IPS-20b (cell line): ENCODE measurements around the gene YTHDF1.
"Not testable (repeated sequence)": the region's sequence is repeated elsewhere in the genome, so short reads cannot be mapped to it uniquely, and the experiment has no call there.

Experiments
- H3K27ac ChIP-seq: one replicate; pipeline ENCODE4 v1.5.1; 2013; ENCODE audit warnings: low read length
- H3K27me3 ChIP-seq: 2 replicates; pipeline ENCODE4 v1.6.1; 2013; ENCODE audit warnings: mild to moderate bottlenecking, low read length, inconsistent platforms; ENCODE audit not compliant: insufficient read depth
- H3K36me3 ChIP-seq: 2 replicates; pipeline ENCODE4 v1.6.1; 2013; ENCODE audit warnings: low read depth, mild to moderate bottlenecking, inconsistent platforms, low read length, moderate library complexity; ENCODE audit not compliant: insufficient read depth
- H3K4me1 ChIP-seq: 2 replicates; pipeline ENCODE4 v1.6.1; 2013; ENCODE audit warnings: mild to moderate bottlenecking, control low read depth, inconsistent platforms, low read length, moderate library complexity; ENCODE audit not compliant: insufficient read depth
- H3K4me3 ChIP-seq: 2 replicates; pipeline ENCODE4 v1.5.1; 2013; ENCODE audit warnings: mild to moderate bottlenecking, low read length, inconsistent platforms
- H3K9ac ChIP-seq: 2 replicates; pipeline ENCODE4 v1.6.1; 2013; ENCODE audit warnings: low read depth, mild to moderate bottlenecking, inconsistent platforms, low read length, moderate library complexity
- H3K9me3 ChIP-seq: 2 replicates; pipeline ENCODE4 v1.6.1; 2013; ENCODE audit warnings: mild to moderate bottlenecking, low read depth, low read length, inconsistent platforms; ENCODE audit not compliant: insufficient read depth

YTHDF1 gene

DNA sequence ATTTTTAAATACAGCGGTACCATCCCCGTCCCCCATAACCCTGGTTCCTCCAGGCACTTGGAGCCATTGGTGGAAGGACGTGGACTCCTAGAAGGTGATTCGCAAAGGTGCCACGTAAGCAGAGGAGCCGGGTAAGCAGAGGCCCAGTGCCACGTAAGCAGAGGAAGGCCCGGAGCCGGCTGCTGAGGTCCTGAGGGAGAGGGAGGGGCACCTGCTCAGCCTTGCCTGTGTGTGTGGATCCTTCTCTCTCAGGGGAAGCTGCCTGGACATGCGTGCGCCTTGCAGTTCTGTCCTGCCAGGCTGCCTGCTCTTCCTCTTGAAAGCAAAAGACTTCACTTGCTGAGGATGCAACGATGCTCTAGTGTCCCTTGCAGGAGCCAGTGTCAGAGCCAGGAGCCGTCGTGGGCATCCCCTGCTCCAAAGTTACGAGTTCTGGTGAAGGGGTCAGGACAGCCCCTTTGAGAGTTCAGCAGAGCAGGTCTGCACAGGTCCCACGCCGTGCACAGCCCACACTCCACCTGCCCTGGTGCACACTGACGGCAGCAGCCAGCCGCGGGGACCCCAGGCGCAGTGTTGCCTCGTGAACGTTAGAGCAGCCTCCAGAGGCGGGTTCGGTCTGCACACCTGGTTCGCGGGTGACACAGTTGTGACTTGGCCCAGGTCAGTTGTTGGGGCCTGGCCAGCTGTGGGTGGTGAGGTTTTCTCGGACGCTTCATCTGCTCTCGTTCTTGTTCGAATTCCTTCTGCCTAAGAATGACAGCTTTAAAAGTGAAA, 40.2 kb upstream of the YTHDF1 start:
- Histone ChIP-seq H3K27me3 (peaks cover 45% of the 10 kb centered on the region), H3K9me3 (no peaks in the 10 kb centered on the region), H3K4me1 (peaks cover 9% of the 10 kb centered on the region; the same call in 1 of the 2 replicates), H3K9ac (no peak overlapping the region), H3K4me3 (no peak overlapping the region), H3K36me3 (no peaks in the 10 kb centered on the region), H3K27ac (no peak overlapping the region)

DNA sequence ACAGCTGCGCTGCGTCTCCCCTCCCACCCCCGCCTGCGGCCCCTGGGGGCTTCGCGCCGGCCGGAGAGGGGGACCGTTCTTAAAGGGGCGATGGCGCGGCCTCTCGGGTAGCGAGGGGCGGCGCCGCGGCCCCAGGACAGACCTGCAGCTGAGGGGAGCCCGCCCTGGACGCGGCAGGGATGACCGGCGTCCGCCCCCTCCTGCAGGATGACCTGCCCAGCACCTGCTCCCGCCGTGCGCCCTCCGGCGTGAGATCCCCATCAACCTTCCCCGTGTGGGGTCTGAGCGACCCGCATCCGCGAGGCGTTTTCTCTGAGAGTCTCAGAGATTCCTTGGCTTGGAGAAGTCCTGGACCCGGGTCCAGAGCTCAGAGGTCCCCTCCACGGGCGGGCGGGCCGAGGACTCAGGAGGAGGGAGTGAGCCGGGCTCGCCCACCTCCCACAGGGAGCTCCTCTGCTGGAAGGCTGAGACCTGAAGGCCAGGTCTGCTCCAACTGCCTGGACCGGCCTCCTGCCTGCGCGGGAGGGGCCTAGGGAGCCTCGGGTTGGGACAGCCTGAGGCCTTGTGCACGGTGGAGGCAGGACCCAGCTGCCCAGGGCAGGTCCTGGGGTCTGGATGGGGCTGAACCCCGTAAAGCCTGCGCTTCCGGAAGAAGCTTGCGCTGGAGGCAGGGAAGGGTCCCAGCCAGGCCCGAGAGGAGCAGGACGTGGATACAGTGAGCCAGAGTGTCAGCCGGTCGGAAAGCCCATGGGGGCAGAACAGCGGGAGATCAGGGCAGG, 38.9 kb upstream of the YTHDF1 start:
- H3K9ac ChIP-seq, result no peak overlapping the region; the same call in 1 of the 2 replicates
- peaks cover 45% of the 10 kb centered on the region for H3K27me3 ChIP-seq
- peak overlapping the region; percentile 66 for H3K4me3 ChIP-seq

DNA sequence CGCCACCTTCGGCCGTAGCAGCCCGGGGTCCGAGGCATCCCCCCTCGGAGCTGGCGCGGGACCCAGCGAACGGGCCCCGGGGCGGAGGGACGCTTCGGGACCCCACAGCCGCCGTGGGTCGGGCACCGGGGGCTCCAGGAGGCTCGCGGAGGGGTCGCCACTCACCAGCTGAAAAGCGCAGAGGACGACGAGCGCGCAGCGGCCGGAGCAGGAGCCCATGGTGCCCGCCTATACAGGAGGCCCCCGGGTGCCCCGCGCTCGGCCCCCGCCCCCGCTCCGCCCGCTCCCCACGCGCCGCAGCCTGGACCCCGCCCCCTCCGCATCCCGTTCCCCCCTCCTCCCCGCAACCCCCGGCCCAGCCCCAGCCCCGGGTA, 38.3 kb upstream of the YTHDF1 start, which contains the start of gene NKAIN4:
TSS of gene NKAIN4 (minus strand) at position 232 of the 374 bp plus-strand sequence. CDS start at position 219, 13 bp downstream.
- H3K27me3 ChIP-seq, result peaks cover 45% of the 10 kb centered on the region
- no peaks in the 10 kb centered on the region for H3K36me3 ChIP-seq
- H3K9ac ChIP-seq, result peak within 1 kb of the TSS; percentile 27; the same call in 1 of the 2 replicates
- H3K4me3 ChIP-seq, result peak within 1 kb of the TSS; percentile 66
- H3K9me3 ChIP-seq, result no peaks in the 10 kb centered on the region
- H3K4me1 ChIP-seq, result peaks cover 9% of the 10 kb centered on the region; the same call in 1 of the 2 replicates
- H3K27ac ChIP-seq, result no peak within 1 kb of the TSS

More for the DNA sequence above, 38.9 kb upstream of the YTHDF1 start:
- H3K27ac ChIP-seq, result no peak overlapping the region
- H3K36me3 ChIP-seq, result no peaks in the 10 kb centered on the region
- no peaks in the 10 kb centered on the region for H3K9me3 ChIP-seq
- H3K4me1 ChIP-seq, result peaks cover 9% of the 10 kb centered on the region; the same call in 1 of the 2 replicates

DNA sequence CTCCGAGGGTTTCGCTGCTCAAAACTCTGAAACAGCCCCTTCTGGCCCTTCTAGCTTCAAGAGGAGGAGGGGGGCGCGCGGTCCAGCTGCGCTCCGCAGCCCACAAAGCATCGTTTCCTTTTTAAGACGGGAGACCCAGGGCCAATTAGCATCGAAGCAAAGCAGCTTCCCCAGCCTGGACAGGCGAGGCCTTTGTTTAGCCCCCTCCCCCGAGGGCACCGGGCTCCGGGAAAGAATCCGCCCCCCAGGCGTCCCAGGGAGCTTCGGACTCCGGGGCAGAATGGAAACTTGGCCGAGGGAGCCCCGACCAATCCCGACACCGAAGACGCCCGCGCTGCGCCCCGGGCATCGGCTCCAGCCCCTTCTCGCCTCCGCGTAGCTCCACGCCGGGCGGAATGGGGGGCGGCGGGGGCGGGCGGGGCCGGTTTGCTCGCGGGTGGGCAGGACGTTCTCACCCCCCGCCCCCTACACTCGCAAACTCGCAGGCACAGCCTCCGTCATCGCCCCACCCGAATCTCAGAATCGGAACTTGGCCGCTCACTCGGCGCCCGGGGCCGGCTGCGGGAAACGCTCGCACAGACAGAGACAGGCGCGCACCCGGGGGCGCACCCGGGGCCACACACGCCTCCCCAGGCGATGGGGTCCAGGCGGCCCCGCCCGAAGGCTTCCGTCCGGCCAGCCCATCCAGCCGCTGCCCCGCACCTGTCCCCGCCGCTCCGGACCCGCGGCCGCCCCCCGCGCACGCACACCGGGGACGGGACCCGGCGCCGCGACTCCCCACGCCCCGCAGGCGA, 37.7 kb upstream of the YTHDF1 start:
- H3K9me3 ChIP-seq, result no peaks in the 10 kb centered on the region
- H3K9ac ChIP-seq, result peak overlapping the region; percentile 27; the same call in 1 of the 2 replicates
- H3K4me1 ChIP-seq, result peaks cover 9% of the 10 kb centered on the region; the same call in 1 of the 2 replicates
- H3K4me3 ChIP-seq, result peak overlapping the region; percentile 63; the same call in 1 of the 2 replicates
- H3K27ac ChIP-seq, result no peak overlapping the region
- peaks cover 45% of the 10 kb centered on the region for H3K27me3 ChIP-seq
- no peaks in the 10 kb centered on the region for H3K36me3 ChIP-seq

DNA sequence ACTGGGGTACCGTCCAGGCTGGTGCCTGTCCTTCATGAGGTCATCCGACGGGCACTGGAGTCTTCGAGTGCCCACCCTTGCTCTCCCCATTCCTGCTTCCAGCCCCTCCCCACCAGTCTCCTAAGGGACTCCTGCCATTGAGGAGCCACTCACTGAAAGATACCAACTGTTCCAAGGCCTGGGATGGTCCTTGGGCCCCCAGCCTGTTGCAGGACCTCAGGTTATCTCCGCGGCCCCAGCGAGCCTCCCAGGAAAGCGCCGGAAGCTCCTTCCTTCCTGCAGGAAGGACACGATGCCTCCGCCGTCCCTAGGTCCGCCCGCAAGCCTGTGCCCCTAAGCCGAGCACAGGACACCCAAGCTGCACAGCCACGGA, 37.1 kb upstream of the YTHDF1 start:
- H3K4me1 ChIP-seq, result peaks cover 9% of the 10 kb centered on the region; the same call in 1 of the 2 replicates
- peak overlapping the region; percentile 63; the same call in 1 of the 2 replicates for H3K4me3 ChIP-seq
- peaks cover 45% of the 10 kb centered on the region for H3K27me3 ChIP-seq
- H3K9me3 ChIP-seq, result no peaks in the 10 kb centered on the region
- H3K9ac ChIP-seq, result peak overlapping the region; percentile 27; the same call in 1 of the 2 replicates
- H3K27ac ChIP-seq, result no peak overlapping the region
- H3K36me3 ChIP-seq, result no peaks in the 10 kb centered on the region

DNA sequence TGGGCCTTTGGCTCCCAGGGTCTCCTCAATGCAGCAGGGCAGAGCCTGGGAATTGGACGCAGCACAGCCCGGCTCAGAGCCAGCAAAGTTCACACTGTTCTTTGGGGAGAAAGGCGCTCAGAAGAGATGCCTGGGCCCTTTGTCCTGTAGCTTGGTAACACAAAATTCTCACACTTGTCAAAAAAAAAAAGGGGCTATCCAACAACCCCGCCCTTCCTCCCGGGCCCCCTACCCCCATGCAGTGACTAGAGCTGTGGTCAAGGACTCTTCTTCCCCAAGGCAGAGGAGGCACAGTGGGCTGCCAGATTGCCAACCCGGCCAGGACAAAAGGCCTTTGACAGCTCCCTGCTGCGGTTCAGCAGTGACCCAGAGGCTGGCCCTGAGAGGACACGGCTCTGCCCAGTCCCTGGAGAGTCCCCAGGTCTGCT, 36.4 kb upstream of the YTHDF1 start:
- no peak overlapping the region for H3K9ac ChIP-seq
- no peak overlapping the region for H3K4me3 ChIP-seq
- no peaks in the 10 kb centered on the region for H3K36me3 ChIP-seq
- peaks cover 48% of the 10 kb centered on the region for H3K27me3 ChIP-seq
- H3K9me3 ChIP-seq, result no peaks in the 10 kb centered on the region
- no peak overlapping the region for H3K27ac ChIP-seq
- H3K4me1 ChIP-seq, result peaks cover 9% of the 10 kb centered on the region; the same call in 1 of the 2 replicates

DNA sequence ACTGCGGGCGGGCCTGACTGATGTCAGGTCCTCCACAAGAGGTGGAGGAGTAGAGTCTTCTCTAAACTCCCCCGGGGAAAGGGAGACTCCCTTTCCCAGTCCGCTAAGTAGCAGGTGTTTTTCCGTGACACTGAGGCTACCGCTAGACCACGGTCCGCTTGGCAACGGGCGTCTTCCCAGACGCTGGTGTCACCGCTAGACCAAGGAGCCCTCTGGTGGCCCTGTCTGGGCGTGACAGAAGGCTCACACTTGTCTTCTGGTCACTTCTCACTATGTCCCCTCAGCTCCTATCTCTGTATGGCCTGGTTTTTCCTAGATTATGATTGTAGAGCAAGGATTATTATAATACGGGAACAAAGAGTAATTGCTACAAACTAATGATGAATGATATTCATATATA, 35.4 kb upstream of the YTHDF1 start:
- H3K4me1 ChIP-seq, result peaks cover 13% of the 10 kb centered on the region; the same call in 1 of the 2 replicates
- H3K36me3 ChIP-seq, H3K9ac ChIP-seq, H3K9me3 ChIP-seq, H3K27ac ChIP-seq, H3K4me3 ChIP-seq: not testable (repeated sequence)
- H3K27me3 ChIP-seq, result peaks cover 50% of the 10 kb centered on the region

DNA sequence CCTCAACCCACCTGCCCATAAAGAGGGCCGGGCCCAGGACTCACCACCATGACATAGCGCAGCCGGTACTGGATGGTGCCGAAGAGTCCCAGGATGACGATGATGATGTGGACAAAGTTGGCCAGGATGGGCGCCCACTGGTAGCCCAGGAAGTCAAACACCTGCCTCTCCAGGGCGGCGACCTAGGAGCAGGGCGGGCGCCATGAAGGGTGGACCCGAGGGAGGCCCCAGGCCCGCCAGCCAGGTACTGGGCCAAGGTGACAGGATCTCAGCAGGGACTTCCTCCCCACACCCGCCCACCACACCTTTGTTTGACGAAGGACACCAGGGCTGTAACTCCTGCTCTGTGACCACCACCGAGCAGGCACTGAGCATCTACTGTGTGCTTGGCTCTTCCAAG, 34.0 kb upstream of the YTHDF1 start:
- H3K4me3 ChIP-seq, result no peak overlapping the region

DNA sequence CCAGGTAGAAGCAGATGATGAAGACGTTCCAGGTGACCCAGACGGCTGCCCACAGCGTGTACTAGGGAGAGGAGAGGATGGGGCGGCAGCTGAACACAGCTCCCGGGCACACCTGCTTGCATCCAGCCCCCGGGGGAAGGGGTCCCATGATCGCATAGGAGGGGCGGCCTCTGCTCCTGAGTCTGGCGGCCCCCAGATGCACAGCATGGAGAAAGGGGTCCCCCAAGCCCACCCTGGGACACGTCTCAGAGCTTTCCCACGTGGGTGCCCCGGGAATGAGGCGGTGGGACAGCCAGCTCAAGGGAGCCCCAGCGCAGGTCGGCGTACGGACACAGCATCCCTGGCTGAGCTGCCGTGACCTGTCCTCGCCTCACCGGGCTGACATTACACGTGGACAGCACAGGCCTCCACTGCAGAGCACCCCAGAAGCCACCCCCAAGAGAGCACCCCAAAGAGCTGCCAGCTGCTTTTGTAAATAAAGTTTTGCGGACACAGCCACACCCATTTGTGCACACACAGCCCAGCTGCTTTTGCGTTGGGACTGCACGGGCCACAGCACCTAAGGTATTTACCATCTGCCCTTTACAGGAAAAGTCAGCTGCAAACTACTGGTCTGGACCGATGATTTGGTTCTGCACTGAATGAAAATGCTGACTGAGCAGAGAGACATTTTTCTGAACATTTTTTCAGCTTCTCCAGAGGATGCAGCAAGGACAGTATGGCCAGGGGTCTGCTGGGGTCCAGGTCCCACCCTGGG, 33.1 kb upstream of the YTHDF1 start:
- no peak overlapping the region for H3K4me3 ChIP-seq
- no peaks in the 10 kb centered on the region for H3K9me3 ChIP-seq
- no peak overlapping the region for H3K9ac ChIP-seq
- no peak overlapping the region for H3K27ac ChIP-seq
- no peaks in the 10 kb centered on the region for H3K36me3 ChIP-seq
- peaks cover 8% of the 10 kb centered on the region; the same call in 1 of the 2 replicates for H3K4me1 ChIP-seq
- peaks cover 40% of the 10 kb centered on the region for H3K27me3 ChIP-seq

More for the DNA sequence above, 34.0 kb upstream of the YTHDF1 start:
- peaks cover 8% of the 10 kb centered on the region; the same call in 1 of the 2 replicates for H3K4me1 ChIP-seq
- no peaks in the 10 kb centered on the region for H3K36me3 ChIP-seq
- no peak overlapping the region for H3K9ac ChIP-seq
- H3K27ac ChIP-seq, result no peak overlapping the region
- H3K9me3 ChIP-seq, result no peaks in the 10 kb centered on the region
- H3K27me3 ChIP-seq, result peaks cover 44% of the 10 kb centered on the region

DNA sequence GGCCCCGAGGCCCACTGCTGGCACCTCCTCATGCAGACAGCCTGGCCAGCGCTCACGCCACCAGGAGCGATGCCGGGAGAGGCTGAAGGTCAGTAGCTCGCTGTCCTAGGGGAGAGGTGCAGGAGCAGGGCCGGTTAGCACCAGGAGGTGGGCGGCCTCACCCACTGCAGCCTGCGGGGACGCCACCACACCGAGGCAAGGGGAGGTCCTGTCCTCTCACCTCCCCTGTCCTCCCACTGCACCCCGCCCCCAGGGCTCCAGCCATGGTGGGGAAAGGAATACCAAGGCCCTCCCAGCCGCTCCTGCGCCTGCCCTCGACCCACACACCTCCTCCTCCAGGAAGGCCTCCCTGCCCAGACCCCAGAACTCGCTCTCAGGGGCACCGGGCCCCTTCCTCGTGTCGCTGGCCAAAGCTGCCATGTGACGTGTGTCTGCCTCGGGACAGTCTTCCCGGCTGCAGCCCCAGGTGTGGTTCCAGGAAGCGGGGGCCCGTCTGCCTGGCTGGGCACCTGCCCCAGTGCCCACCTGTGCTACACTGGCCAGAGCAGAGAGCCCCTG, 31.8 kb upstream of the YTHDF1 start:
- Histone ChIP-seq H3K4me1 (peaks cover 5% of the 10 kb centered on the region; the same call in 1 of the 2 replicates), H3K9ac (no peak overlapping the region), H3K27me3 (peaks cover 31% of the 10 kb centered on the region), H3K27ac (no peak overlapping the region), H3K9me3 (no peaks in the 10 kb centered on the region), H3K4me3 (no peak overlapping the region), H3K36me3 (no peaks in the 10 kb centered on the region)
